HepG2 (cell line): ENCODE results near the gene VPS37B. TPM values are rescaled to one million over a fixed set of nuclear protein-coding genes. Genes with fewer than 3 reads are reported as not detected.
A peak's percentile ranks its signal among the peaks of the same experiment; 100 is the strongest.

ENCODE experiments used
- ATAC-seq: fragments of 200-7000 bp; cut with Tn5 transposase; 3 replicates; pipeline ENCODE4 v1.9.1; 2020; ENCODE audit warnings: mild to moderate bottlenecking, moderate library complexity
- BruUV-seq: library from RNA; stranded (reverse); fragments of 400-500 nt; replicated peaks from 2 replicates; lab custom pipeline; 2021; lab: Mats Ljungman, UMichigan
- CTCF ChIA-PET: fragments of 300-600 bp; formaldehyde crosslinking; extraction: SDS; loops from one replicate; lab custom pipeline; 2021; ENCODE audit warnings: low total read pairs, inconsistent platforms, low intra/inter-chr PET ratio; lab: Yijun Ruan, JAX
- POLR2A ChIA-PET: fragments of 350-600 bp; sonication (Branson Sonifier 250); formaldehyde crosslinking; loops from one replicate; lab custom pipeline; 2020; ENCODE audit warnings: antibody characterized with exemption, inconsistent platforms; lab: Yijun Ruan, JAX
- DNase-seq: peaks from one replicate; pipeline ENCODE4 v3.0.0-alpha.2; 2015; ENCODE audit warnings: low spot score
- FAIRE-seq: peaks from 3 replicates; lab custom pipeline; 2011; peaks lifted over from hg19 to GRCh38; lab: Jason Lieb, UNC
- H2AFZ ChIP-seq: one replicate; pipeline ENCODE4 v1.6.1; 2011; ENCODE audit warnings: low read length, inconsistent platforms
- H3K27ac ChIP-seq: fragments of 300-600 bp; 3 replicates; pipeline ENCODE4 v1.8.0; 2011; ENCODE audit warnings: mixed run types, mild to moderate bottlenecking, mixed read lengths, low read length, inconsistent platforms; ENCODE audit not compliant: insufficient read depth; ENCODE audit errors: extremely low read length
- H3K27me3 ChIP-seq, 2 experiments: fragments of 200-600 bp in 1 of 2; 2 replicates in 1 of 2; 3 replicates in 1 of 2; pipeline versions ENCODE4 v1.6.0 to v1.8.0; 2011; ENCODE audit warnings: low read length in 2 of 2, mild to moderate bottlenecking in 2 of 2, moderate library complexity in 2 of 2, inconsistent platforms in 1 of 2; ENCODE audit not compliant: insufficient read depth in 2 of 2, control insufficient read depth in 1 of 2
- H3K36me3 ChIP-seq, 2 experiments: fragments of 200-600 bp in 1 of 2; replicated peaks in 1 of 2; 2 replicates in 1 of 2; 3 replicates in 1 of 2; pipeline versions ENCODE4 v1.5.1 to v1.8.0; 2011; ENCODE audit warnings: low read length in 2 of 2, inconsistent platforms in 1 of 2; ENCODE audit not compliant: insufficient read depth in 2 of 2, control insufficient read depth in 1 of 2
- H3K4me1 ChIP-seq: 2 replicates; pipeline ENCODE4 v1.5.1; 2012; ENCODE audit warnings: low read length, inconsistent platforms; ENCODE audit not compliant: insufficient read depth
- H3K4me2 ChIP-seq: 2 replicates; pipeline ENCODE4 v1.6.0; 2011; ENCODE audit warnings: low read depth, low read length, inconsistent platforms
- H3K4me3 ChIP-seq, 3 experiments: fragments of 200-600 bp in 1 of 3; sonication (generic), shearing (Covaris generic) in 1 of 3; replicated peaks in 1 of 3; 2 replicates each; pipeline ENCODE4 v1.5.1; 2011 to 2016; ENCODE audit warnings: low read length in 3 of 3, inconsistent platforms in 2 of 3, low read depth in 2 of 3, mild to moderate bottlenecking in 2 of 3, control low read depth in 1 of 3, mixed read lengths in 1 of 3; ENCODE audit not compliant: insufficient read depth in 1 of 3
- H3K79me2 ChIP-seq: one replicate; pipeline ENCODE4 v1.6.1; 2011; ENCODE audit warnings: low read length, inconsistent platforms; ENCODE audit not compliant: insufficient read depth
- H3K9ac ChIP-seq: 2 replicates; pipeline ENCODE4 v1.6.0; 2011; ENCODE audit warnings: mild to moderate bottlenecking, low read depth, low read length, inconsistent platforms; ENCODE audit not compliant: insufficient read depth
- H3K9me3 ChIP-seq: 2 replicates; pipeline ENCODE4 v1.5.1; 2012; ENCODE audit warnings: mild to moderate bottlenecking, low read length
- H4K20me1 ChIP-seq: 2 replicates; pipeline ENCODE4 v1.6.0; 2011; ENCODE audit warnings: inconsistent platforms, mild to moderate bottlenecking, low read length, moderate library complexity; ENCODE audit not compliant: insufficient read depth
- DDIT3 ChIP-seq: sonication (generic); formaldehyde crosslinking; IDR thresholded peaks from 2 replicates; pipeline ENCODE4 v1.4.0; 2020; ENCODE audit warnings: mild to moderate bottlenecking, missing genetic modification reagents
- KMT2B ChIP-seq: IDR thresholded peaks from 2 replicates; pipeline ENCODE4 v1.6.1; 2016; ENCODE audit warnings: missing genetic modification reagents, missing compliant biosample characterization
- PHF21A ChIP-seq: sonication (generic); formaldehyde crosslinking; IDR thresholded peaks from 2 replicates; pipeline ENCODE4 v1.5.0; 2020; ENCODE audit warnings: mild to moderate bottlenecking, missing genetic modification reagents
- SRF ChIP-seq: IDR thresholded peaks from 2 replicates; pipeline ENCODE4 v1.6.1; 2011; ENCODE audit warnings: mild to moderate bottlenecking, low read depth, low read length, moderate library complexity
- WIZ ChIP-seq: sonication (generic); formaldehyde crosslinking; IDR thresholded peaks from 2 replicates; pipeline ENCODE4 v1.5.1; 2020; ENCODE audit warnings: mild to moderate bottlenecking, missing genetic modification reagents
- WGBS: methylation state at CpG from one replicate; pipeline ENCODE4 v1.1.6; 2017; ENCODE audit warnings: low lambda C conversion rate; 5-methylcytosine and 5-hydroxymethylcytosine counted together
- in situ Hi-C: cut with HindIII; loops from 2 replicates; pipeline ENCODE4 v1.10.0; 2017; ENCODE audit warnings: low pct_unique_long_range_greater_than_20kb; ENCODE audit not compliant: extremely low pct_ligation_motif_present
- intact Hi-C: fragments of 100-400 bp; cut with micrococcal nuclease; formaldehyde crosslinking; loops from one replicate; pipeline ENCODE4 v1.10.0; 2022; ENCODE audit not compliant: unreplicated experiment
- polyA plus RNA-seq, 8 experiments: library from polyadenylated mRNA; depleted of rRNA in 3 of 8; stranded (reverse) in 7 of 8; unstranded in 1 of 8; fragments of >200 nt; fragmentation: Illumina TruSeq in 4 of 8; extraction: Trizol in 4 of 8; gene quantifications; 2 replicates each; pipeline versions ENCODE4 v1.2.1 to v1.2.3, GENCODE V29; 2011 to 2016; ENCODE audit warnings: low read depth in 4 of 8, missing spikeins in 1 of 8, mixed read lengths in 1 of 8; ENCODE audit not compliant: insufficient read depth in 1 of 8
- total RNA-seq, 5 experiments: library from RNA; depleted of rRNA; stranded (reverse); fragments of >200 nt; fragmentation: Illumina TruSeq; extraction: Trizol; gene quantifications; 2 replicates each; pipeline ENCODE4 v1.2.3, GENCODE V29; 2016; ENCODE audit warnings: low read depth in 1 of 5

VPS37B gene
- total and polyA plus RNA-seq, 2 of the 13 experiments (the other 11 are each of a cell fraction or from before 2014, with no cell fraction given), result 4.6 to 5.3 TPM

- H3K9ac ChIP-seq, result no peak overlapping the region
- peak overlapping the region; percentile 37; the same call in 1 of the 2 replicates for H3K4me2 ChIP-seq
- 65% methylated on average over 10 of the region's 10 CpGs for WGBS
- BruUV-seq, result TSS peak; percentile 17
- H4K20me1 ChIP-seq, result peaks cover 6% of the 10 kb centered on the region; the same call in 1 of the 2 replicates
- POLR2A ChIA-PET, result interaction anchor here (1.0 kb wide), 1 partner anchor 13 kb away, joined by 3 read pairs; no protein-coding TSS in a partner anchor
- FAIRE-seq (peak; percentile 18), DNase-seq (no peak), ATAC-seq (no peak)
- in situ Hi-C loops, result no loop called here
- H3K27ac ChIP-seq, result no peak overlapping the region
- H3K4me3 ChIP-seq, result no peak overlapping the region
- CTCF ChIA-PET, result no interaction called here
- peaks cover 75% of the 10 kb centered on the region for H3K4me1 ChIP-seq
- H3K27me3 ChIP-seq, result no peaks in the 10 kb centered on the region; a peak in 2 of 5 replicates
- H2AFZ ChIP-seq, result no peak overlapping the region
- TF ChIP-seq SRF (peak; percentile 70), WIZ (no peak), KMT2B (CRISPR knock-in tag) (no peak), PHF21A (CRISPR knock-in tag) (no peak), DDIT3 (CRISPR knock-in tag) (no peak)
- intact Hi-C loops, result no loop called here
- H3K79me2 ChIP-seq, result peaks cover 78% of the 10 kb centered on the region
- no peaks in the 10 kb centered on the region; a peak in 1 of 5 replicates for H3K36me3 ChIP-seq
- no peaks in the 10 kb centered on the region for H3K9me3 ChIP-seq
Measured at GRCh38 chr12:122891661-122892525, 4.0 kb downstream of the VPS37B start.
